GM15510 (cell line): ENCODE data around the gene B4GALNT4.

ENCODE experiments used
- POLR2A ChIP-seq: IDR thresholded peaks from 3 replicates; pipeline ENCODE4 v1.6.1; 2011; ENCODE audit warnings: borderline replicate concordance; ENCODE audit not compliant: insufficient read length; ENCODE audit errors: extremely low read depth

The B4GALNT4 gene

DNA sequence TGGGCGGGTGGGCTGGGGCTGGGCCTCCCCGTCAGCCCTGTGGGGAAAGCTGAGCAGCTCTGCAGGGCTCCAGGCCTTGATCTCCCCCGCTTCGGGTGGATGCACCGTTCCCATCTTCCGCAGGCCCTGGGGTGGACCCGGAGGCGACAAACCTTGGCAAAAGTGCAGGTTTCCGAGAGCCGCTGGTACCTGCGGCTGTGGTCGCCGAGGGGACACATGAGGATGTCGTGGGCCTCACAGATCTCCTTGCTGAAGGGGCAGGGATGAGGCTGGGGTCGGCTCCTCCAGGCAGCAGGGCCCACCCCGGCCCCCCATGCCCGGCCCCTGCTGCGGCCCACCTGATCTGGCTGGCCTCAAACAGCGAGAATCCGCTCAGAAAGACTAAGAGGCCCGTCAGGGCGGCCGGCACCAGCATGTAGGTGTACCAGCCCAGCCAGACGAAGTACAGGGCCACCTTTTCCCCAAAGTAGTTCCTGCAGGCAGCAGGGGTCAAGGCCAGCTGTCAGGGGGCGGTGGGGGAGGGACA lies 60.7 kb downstream of the B4GALNT4 start:
- no peak for TF ChIP-seq POLR2A
